HG03354 (cell line): ENCODE measurements around the gene ERVW-1.
"Not testable (repeated sequence)": the region's sequence is repeated elsewhere in the genome, so short reads cannot be mapped to it uniquely, and the experiment has no call there.

Experiments used
- ATAC-seq: cut with Tn5 transposase; IDR thresholded peaks from one replicate; pipeline ENCODE4 v1.9.1; 2021; ENCODE audit warnings: mild to moderate bottlenecking; ENCODE audit not compliant: unreplicated experiment, poor library complexity, severe bottlenecking

ERVW-1 gene

GRCh38 chr7:92475261-92475770, 2.4 kb downstream of the ERVW-1 start:
- ATAC-seq = not testable (repeated sequence)

DNA sequence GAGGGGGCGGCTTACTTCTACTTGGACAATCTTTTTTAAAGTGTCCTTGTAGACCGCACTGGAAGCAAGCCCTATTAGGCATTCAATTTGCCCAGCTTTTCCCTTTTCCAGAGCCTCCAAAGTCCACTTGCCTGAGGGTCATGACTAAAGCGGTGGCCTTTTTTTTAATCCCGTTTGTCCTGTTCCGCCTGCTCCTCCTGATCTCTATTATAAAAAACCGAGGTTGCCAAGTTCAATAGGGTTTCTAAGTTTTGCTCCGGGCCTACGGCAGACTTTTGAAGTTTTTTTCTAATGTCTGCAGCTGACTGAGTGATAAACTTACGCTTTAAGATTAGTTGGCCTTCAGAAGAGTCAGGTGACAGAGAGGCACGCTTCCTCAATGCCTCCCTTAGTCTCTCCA, 3.8 kb downstream of the ERVW-1 start:
- ATAC-seq = not testable (repeated sequence)

DNA sequence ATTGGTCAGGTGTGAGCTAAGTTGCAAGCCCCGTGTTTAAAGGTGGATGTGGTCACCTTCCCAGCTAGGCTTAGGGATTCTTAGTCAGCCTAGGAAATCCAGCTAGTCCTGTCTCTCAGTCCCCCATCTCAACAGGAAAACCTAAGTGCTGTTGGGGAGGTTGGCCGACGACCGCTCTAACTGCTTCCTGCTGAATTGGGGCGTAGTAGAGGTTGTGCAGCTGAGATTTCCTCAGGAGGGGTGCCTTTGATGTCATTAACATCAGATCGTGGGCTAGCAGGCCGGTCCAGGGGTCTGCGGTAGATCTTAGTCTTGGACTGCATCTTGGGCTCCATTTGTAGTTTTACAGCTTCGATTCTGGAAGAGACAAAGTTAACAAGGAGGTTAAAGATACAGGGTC, 9.2 kb downstream of the ERVW-1 start:
- not testable (repeated sequence) for ATAC-seq

- no peak for ATAC-seq
These were observed 11.1 kb downstream of the ERVW-1 start for GRCh38 chr7:92466682-92467081.

DNA sequence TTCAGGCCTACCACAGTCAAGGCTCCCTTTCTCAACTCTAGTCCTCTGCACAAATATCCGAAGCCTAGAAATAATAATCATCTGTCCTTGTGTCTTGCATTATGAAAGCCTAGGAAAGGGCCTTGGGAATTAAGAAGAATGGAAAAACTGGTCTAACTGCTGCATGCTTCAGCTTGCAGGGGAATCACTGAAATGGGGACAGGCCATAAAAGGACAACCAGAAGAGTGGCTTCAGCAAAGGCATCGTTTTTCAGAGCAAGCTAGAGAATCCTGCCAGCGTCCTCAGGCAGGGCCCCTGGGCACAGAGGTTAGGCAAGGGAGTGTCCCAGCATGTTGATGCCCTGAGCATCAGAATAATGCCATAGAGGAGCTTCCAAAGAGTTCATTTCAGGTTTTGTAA, 13.2 kb downstream of the ERVW-1 start:
- no peak for ATAC-seq

DNA sequence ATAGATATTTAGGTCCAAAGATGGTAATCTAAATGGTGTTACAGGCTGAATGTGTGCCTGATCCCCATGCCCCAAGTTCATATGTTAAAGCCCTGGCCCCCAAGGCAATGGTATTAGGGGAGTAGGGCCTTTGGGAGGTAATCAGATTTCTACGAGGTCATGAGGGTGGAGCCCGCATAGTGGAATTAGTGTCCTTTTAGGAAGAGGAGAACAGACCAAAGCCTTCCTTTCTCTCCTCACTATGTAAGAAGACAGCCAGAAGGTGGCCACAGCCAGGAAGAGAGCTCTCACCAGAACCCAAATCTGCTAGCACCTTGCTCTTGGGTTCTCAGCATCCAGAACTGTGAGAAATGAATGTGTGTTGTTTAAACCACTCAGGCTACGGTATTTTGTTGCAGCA, 15.2 kb downstream of the ERVW-1 start:
- ATAC-seq = no peak

DNA sequence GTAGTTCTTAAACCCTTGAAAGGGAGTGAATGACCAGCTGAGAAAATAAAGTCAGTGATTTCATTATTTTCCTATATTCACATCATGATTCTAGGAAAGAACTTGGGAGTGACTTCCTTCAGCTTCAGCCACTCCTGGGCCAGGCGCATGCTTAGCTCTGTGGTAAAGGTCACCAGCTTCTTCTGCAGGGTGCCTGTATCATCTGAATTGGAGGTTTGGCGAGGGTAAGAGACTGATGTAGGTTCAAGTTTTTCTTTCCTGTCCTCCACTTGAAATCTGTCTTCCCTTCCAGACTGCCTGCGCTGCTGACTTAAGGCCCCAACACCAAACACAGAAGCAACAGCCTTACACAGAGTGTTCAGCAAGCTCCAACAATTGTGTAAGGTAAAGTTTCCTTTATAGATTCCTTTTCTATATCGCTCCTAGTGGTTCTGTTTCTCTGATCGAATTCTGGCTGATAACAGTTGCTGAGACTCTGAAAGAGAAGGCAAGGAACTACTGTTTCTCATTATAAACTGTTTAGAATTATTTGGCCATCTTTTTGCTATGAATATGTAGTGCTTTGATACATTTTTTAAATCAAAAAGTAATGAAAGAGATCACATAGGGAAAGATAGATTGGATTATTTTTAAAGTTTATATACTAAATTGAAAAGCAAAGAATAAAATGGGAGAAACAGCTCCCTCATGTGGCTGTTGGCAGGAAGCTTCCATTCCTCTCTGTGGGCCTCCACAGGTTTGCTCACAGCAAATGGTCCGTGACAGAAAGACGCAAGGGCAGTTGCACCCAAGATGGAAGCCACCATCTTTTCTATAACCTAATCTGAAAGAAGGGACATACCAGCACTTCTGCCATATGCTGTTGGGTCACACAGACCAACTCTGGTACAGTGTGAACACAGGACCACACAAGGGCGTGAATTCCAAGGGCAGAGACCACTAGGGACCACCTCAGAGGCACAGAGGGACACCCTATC, 16.4 kb downstream of the ERVW-1 start:
- peak; percentile 85 for ATAC-seq

GRCh38 chr7:92460510-92460909, 17.2 kb downstream of the ERVW-1 start:
- no peak for ATAC-seq

DNA sequence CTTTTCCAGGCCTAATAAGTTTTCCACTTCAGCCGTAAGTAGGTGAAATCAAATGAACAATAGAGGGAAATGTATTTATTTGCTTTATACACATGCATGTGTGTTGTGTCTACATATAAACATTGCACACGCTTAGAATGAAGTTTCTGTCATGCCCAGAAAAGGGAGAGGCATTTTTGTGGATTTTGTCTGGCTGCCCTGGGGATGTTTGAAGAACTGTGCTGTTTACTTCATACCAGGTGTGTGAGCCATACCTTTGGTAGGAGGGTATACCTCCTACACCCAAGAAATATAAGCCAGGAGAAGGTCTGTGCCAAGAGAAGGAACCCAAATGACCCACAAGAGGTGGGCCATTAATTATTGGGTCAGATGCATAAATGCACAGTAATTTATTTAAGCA, 17.6 kb downstream of the ERVW-1 start:
- ATAC-seq = no peak

DNA sequence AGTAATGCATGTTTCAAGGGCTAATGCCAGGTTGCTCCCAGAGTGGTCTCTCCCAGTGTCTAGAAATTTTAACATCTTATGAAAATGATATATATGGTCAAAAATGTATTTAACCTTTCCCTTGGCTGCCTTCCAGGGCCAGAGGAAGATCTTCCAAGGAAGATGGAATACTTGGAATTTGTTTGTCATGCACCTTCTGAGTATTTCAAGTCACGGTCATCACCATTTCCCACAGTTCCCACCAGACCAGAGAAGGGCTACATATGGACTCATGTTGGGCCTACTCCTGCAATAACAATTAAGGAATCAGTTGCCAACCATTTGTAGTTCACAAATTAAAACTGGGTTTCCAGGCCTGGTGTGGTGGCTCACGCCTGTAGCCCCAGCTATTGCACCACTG, 21.5 kb downstream of the ERVW-1 start:
- no peak for ATAC-seq

DNA sequence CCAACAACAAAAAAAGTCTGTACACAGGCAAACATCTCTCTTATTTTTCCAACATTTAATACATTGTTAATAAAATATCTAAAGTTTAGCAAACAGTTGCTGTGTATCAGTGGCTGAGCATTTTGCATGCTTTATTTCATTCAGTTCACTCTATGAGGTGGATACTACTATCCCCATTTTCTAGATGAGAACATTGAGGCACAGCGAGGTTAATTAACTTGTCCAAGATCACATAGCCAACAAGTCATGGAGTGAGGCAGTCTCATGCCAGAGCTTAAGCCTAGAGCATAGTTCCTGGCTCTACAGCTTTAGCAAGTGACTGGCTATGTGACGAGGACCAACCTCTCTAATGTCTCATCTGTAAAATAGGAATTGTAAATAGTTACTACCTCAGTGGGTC, 26.1 kb downstream of the ERVW-1 start:
- no peak for ATAC-seq

DNA sequence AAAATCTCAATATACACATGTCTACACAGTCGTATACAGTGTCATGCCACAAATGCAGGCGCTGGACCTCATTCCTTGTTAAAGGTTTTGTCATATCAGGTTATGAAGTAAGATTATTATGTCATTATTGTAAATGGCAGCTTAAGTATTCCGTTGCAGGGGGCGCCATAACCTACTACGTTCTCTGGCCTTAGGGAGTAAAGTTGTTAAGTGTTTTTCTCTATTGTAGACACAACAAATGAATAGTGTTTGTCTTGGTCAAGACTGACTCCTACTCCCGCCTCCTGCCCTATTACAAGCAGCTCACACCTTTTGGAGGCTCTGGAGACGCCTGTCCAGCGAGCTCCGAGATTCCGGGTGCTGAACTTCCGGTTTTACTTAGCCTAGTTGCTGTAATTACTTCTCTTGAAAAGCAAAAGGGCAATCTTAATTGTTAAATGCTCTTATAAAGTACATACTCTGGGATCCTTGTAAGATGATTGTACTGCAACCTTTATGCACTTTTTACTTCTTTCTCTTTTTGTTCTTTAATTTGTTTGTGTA, 29.5 kb downstream of the ERVW-1 start:
- peak; percentile 47 for ATAC-seq

DNA sequence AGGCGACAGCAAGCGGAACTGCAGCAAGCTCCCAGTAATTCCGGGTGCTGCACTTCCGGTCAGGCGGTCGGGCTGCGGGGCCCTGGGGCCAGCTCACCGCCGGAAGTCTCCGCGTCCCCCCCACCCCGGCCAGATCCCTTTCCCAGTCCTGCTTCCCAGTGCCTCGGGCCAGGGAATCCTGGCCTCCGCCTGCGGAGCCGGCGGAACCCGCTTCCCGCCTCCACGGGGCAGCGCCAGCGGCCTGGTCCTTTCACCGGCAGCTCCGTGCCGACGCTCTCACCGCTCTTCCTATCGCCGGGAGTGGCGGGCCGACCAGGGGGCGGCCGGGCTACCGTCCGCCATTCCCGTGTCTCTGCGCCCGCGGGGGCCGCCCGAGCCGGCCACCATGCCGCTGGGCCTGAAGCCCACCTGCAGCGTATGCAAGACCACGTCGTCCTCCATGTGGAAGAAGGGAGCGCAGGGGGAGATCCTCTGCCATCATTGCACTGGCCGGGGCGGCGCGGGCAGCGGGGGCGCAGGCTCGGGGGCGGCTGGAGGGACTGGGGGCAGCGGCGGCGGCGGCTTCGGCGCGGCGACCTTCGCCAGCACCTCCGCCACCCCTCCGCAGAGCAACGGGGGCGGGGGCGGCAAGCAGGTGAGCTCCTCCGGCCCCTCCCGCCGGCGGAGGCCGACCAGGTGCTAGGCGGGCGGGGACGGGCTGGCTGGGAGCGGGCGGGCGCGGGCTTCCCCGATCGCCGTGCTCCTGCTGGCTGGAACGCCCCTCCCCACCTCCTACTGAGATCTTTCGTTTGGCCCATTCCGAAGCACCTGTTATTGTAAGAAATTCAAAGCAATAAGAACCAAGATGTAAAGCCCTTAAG, 30.2 kb downstream of the ERVW-1 start, which contains the start of gene GATAD1:
Gene GATAD1, plus strand, starts transcription at position 138 of the 860 bp plus-strand sequence. Its CDS starts 248 bp downstream, at position 386.
- ATAC-seq = peak; percentile 91

DNA sequence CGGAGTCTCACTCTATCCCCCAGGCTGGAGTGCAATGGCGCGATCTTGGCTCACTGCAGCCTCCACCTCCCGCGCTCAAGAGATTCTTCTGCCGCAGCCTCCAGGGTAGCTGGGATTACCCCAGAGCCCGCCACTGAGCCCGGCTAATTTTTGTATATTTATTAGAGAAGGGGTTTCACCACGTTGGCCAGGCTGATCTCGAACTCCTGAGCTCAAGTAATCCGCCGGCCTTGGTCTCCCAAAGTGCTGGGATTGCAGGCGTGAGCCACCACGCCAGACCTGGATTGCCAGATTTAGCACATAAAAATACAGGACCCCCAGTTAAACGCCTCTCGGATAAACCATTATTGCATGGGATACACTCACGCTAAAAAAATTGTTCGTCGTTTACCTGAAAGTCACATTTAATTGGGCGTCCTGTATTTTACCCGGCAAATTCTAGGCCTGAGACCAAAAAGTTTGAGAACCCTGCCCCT, 30.8 kb downstream of the ERVW-1 start:
- no peak for ATAC-seq

DNA sequence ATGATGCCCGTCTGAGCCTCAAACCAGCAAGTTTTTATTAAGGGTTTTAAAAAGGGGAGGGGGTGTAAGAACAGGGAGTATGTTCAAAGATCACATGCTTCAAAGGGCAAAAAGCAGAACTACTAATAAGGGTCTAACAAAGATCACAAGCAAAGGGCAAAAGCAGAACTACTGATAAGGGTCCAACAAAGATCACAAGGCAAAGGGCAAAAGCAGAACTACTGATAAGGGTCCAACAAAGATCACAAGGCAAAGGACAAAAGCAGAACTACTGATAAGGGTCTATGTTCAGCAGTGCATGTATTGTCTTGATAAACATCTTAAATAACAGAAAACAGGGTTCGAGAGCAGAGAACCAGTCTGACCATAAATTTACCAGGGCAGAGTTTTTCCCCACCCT, 35.0 kb downstream of the ERVW-1 start:
- ATAC-seq = not testable (repeated sequence)

GRCh38 chr7:92437956-92438491, 39.7 kb downstream of the ERVW-1 start:
- ATAC-seq = no peak

DNA sequence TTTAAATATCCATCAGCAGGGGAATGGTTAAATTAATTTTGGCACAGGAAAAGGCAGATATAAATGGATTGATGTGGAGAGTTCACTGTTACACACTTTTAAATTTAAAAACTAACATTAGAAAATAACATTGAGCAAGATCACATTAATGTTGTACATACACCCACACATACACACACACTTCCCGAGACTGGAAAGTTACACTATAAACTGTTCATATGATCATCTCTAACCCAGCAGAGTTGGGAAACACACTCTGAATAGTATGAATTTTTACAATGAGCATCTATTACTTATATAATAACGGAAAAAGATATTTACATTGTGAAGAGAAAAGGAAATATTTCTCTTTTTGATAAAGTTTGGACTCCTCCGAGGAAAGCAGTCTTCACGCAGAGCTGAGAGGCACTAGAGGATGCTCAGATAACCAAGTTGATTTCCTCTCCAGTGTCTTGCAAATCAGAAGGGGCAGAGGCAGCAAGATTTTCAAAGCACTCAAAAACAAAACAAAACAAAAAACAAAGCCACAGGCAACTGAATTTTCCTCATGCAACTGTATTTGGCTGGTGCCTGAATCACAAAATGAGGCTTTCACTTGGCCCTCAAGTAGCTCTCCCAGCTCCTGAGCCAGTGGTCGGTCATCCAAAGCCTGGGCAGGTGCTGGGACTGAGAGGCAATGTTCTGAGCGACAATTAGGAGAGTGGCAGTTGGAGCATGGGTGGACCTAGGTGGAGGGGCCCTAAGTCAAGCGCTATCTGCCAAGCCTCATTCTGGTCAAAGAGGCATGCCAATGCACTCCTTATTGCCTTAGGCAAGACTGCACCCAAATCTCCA, 40.9 kb downstream of the ERVW-1 start:
- no peak for ATAC-seq

- ATAC-seq = no peak
These were observed 42.2 kb downstream of the ERVW-1 start for GRCh38 chr7:92435542-92435941.

- ATAC-seq = no peak
These were observed 44.7 kb downstream of the ERVW-1 start for GRCh38 chr7:92433019-92433418.
